Stimulated activated naive CD4-positive, alpha-beta T cell treated with Interleukin-2 at 50 U/mL for 16 hours (primary cell): ENCODE results near the gene WRNIP1.

Experiments
- DNase-seq: peaks from one replicate; lab custom pipeline; 2025; lab: John Stamatoyannopoulos, UW

The WRNIP1 gene

DNA sequence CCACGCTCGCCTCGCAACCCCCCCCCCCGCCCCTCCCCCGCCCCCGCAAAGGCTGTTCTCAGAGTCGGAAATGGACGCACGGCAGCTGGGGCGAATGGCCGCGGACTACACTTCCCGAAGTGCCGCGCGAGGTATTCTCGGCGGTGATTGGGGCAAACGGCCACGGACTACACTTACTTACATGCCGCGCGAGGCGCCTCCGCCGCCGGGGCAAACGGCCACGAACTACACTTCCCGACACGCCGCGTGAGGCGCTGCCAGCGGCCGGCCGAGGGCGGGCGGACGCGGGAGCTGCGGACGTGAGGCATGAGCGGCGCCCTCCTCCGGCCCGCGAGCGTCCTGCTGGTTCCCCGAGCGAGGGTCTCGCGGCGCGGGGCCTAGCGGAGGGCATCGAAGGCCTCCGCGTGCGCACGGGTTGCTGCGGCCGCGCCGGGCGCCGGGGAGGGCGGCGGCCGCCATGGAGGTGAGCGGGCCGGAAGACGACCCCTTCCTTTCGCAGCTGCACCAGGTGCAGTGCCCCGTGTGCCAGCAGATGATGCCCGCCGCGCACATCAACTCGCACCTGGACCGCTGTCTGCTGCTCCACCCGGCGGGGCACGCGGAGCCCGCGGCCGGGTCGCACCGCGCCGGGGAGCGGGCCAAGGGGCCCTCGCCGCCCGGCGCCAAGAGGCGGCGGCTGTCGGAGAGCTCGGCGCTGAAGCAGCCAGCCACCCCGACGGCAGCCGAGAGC, at the start of gene WRNIP1:
Gene WRNIP1, plus strand, starts transcription at position 228 of the 730 bp plus-strand sequence. Its CDS starts 230 bp downstream, at position 458.
- peak; percentile 97 for DNase-seq

DNA sequence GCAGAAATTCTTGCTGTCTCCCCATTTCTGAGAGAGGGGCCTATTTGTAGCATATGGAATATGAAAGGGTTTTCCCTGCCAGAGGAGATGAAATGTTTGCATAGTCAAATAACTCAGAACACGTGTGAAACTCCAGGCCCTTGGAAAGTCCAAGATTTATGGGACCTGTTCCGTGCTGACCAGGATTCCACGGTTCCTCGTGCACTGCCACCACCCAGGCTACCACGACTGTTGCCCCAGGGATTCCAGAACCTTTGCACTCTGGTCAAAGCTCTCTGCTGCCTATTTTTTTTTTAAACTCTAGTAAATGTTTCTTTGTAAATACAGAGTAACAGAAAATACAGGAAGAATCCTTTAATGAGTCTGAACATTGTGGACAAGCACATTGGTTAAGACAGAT, 49.5 kb upstream of the WRNIP1 start:
- DNase-seq, result no peak

GRCh38 chr6:2716936-2717700, 48.1 kb upstream of the WRNIP1 start:
- no peak for DNase-seq

- no peak for DNase-seq
These were observed 46.7 kb upstream of the WRNIP1 start for GRCh38 chr6:2718334-2719092.

GRCh38 chr6:2719093-2719455, 46.1 kb upstream of the WRNIP1 start:
- no peak for DNase-seq

GRCh38 chr6:2721219-2721618, 44.0 kb upstream of the WRNIP1 start:
- no peak for DNase-seq

GRCh38 chr6:2725364-2725988, 39.7 kb upstream of the WRNIP1 start:
- DNase-seq, result no peak

- no peak for DNase-seq
These were observed 39.1 kb upstream of the WRNIP1 start for GRCh38 chr6:2725999-2726567.

DNA sequence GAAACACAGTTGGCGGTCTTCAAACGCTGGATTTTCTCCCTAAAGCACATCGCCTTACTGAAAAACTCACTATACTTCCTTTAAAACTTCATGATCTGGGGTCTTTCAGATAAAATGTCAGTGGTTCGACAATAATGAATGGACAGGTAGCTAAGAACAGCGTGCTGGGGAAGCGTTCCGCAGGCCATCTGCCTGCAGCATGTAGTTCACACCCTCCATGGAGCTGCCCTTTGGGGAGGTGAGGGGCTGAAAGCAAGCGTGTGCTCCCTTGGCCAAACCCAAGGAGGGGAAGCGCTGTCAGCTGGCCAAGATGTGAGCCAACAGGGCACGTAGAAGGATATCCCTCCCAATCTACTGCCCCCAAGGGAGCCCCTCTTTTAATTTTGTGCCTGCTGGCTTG, 35.3 kb upstream of the WRNIP1 start:
- no peak for DNase-seq

GRCh38 chr6:2730353-2731107, 34.7 kb upstream of the WRNIP1 start:
- DNase-seq, result no peak

DNA sequence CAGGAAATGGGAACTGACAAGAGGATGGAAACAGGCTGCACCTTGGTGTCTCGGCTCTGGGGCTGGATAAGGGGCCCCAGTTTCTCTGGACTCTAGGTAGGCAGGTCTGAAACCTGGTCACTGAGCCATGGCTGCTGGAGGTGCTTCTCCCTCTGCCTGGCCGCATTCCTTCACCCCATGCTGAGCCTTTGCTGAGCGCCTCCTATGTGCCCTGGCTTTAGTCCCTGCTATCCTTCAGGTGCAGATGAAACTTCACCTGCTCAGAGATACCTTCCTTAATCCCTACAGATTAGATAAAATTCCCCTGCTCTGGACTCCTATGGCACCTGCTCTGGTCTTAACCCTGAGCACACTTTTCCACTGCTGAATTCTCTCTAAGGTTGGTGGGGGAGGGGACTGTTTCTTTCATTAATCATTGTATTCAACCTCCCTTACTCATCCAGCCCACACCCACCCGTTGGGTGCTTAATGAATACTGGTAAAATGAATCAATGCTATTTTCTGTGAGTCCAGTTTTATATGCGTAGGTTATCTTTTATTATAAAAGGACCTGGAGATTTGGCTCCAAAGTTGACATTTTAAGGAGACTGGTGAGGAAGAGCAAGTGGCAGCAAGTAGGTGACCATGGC, 33.8 kb upstream of the WRNIP1 start:
- DNase-seq, result no peak

- DNase-seq, result no peak
These were observed 32.6 kb upstream of the WRNIP1 start for GRCh38 chr6:2732503-2733089.

- DNase-seq, result peak; percentile 23
These were observed 31.9 kb upstream of the WRNIP1 start for GRCh38 chr6:2733324-2733723.

- DNase-seq, result no peak
These were observed 31.3 kb upstream of the WRNIP1 start for GRCh38 chr6:2733736-2734480.

GRCh38 chr6:2734488-2735166, 30.6 kb upstream of the WRNIP1 start:
- DNase-seq, result no peak

- no peak for DNase-seq
These were observed 27.3 kb upstream of the WRNIP1 start for GRCh38 chr6:2737885-2738284.

DNA sequence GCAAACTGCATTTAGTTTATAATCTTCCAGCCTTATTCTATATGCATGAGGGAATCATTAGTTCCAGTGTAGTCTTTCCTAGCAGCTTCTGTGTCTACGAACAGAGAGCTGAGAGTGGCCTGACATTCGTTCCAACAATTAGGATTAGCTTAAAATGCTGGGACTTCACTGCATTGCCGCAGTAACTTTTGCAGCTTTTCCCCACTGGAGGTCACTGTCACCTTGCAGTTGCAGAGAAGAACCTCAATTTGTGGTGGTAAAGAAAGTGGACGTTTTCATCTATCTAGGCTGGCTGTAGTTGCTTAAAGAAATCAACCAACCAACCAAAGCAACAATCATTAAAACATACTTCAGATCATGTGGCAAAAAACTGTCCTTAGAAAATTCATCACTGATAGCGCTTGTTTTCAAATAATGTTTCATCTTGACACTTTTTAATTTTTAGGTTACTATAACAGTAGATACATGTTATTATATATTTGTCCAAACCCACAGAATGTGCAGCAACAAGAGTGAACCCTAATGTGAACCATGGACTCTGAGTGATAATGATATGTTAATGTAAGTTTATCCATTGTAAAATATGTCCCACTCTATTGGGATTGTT, 26.7 kb upstream of the WRNIP1 start:
- DNase-seq, result no peak

DNA sequence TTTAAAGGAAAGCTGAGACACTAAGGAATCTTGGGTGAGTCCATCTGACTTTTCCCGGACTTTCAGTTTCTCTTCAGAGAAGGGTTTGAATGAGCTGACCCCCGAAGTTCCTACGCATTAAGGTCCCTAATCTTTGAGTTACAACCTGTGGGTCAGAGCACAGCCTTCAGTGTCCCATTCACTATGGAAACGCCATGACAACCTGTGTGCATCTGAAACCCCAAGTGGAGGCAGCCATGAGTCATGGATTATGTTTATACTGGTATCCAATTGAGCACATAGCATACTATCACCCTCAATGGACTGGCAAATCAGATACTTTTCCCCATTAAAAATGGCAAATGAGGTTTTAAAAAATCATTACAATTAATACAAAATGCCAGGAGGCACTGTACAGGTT, 25.9 kb upstream of the WRNIP1 start:
- DNase-seq, result no peak

GRCh38 chr6:2740581-2740980, 24.6 kb upstream of the WRNIP1 start:
- DNase-seq, result no peak
